Activated T-helper 2 cell treated with anti-CD3 and anti-CD28 coated beads, Interferon-gamma antibody, Interleukin-2, Interleukin-4, amounts not matched to agents 10 μg/mL and 5 μg/mL and 100 μg/mL, durations not matched to agents 14 hours and 24 hours and 36 hours (primary cell): ENCODE results near the gene TRIM72. TPM values are rescaled to one million over a fixed set of nuclear protein-coding genes. Genes with fewer than 3 reads are reported as not detected.

Experiments used
- DNase-seq: peaks from one replicate; pipeline ENCODE4 v3.0.0; 2021; ENCODE audit warnings: low spot score
- H3K27ac Mint-ChIP-seq: one replicate; pipeline ENCODE4 v1.8.0; 2021; ENCODE audit warnings: mixed read lengths
- H3K27me3 Mint-ChIP-seq: one replicate; pipeline ENCODE4 v1.8.0; 2021; ENCODE audit warnings: low read depth, mixed read lengths
- H3K36me3 Mint-ChIP-seq: one replicate; pipeline ENCODE4 v1.8.0; 2021; ENCODE audit warnings: low read depth, mixed read lengths
- H3K4me1 Mint-ChIP-seq: one replicate; pipeline ENCODE4 v1.8.0; 2021; ENCODE audit warnings: low read depth, mixed read lengths
- H3K4me3 Mint-ChIP-seq: one replicate; pipeline ENCODE4 v1.8.0; 2021; ENCODE audit warnings: low read depth, mild to moderate bottlenecking, moderate library complexity, mixed read lengths
- H3K9me3 Mint-ChIP-seq: one replicate; pipeline ENCODE4 v1.8.0; 2021; ENCODE audit warnings: mixed read lengths
- intact Hi-C: fragments of 100-400 bp; cut with micrococcal nuclease; formaldehyde crosslinking; loops from one replicate; pipeline ENCODE4 v1.15.1; 2023
- total RNA-seq: library from RNA; stranded (reverse); gene quantifications from 2 replicates; pipeline ENCODE4 v1.2.3, GENCODE V29; 2022

TRIM72 gene
- total RNA-seq, 1 donor from 2014 or later: not detected

DNA sequence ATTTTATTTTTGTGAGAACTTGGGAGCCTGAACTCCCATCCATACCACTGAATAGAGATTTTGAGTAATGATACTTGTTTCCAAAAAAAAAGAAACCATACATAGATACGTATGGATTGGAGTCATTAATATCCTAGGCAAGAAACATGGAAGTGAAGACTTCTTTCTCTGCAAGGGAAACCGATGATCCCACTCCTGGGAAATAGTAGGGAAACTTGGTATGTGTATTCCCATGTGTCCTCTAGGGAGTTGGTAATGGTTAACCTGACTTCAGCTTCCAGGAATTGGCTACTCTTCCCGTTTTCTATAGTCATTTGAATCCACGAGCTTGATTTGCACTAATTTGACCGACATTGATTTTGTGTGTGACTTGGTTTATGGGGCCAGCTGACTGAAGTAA, 28.6 kb upstream of the TRIM72 start:
- Mint-ChIP-seq H3K27me3 (no peaks in the 10 kb centered on the region), H3K9me3 (no peaks in the 10 kb centered on the region), H3K36me3 (peaks cover 97% of the 10 kb centered on the region), H3K4me1 (peaks cover 68% of the 10 kb centered on the region), H3K4me3 (peak overlapping the region; percentile 23), H3K27ac (peak overlapping the region; percentile 54)
- no peak for DNase-seq
- intact Hi-C loops: loop anchor here (10.0 kb wide), 2 partner anchors 231 to 269 kb away; partner anchors contain the start of genes ARMC5 and SETD1A

GRCh38 chr16:31186176-31186575, 27.7 kb upstream of the TRIM72 start:
- H3K36me3 Mint-ChIP-seq: peaks cover 99% of the 10 kb centered on the region
- peak overlapping the region; percentile 49 for H3K4me3 Mint-ChIP-seq
- H3K9me3 Mint-ChIP-seq: no peaks in the 10 kb centered on the region
- H3K27me3 Mint-ChIP-seq: no peaks in the 10 kb centered on the region
- H3K27ac Mint-ChIP-seq: peak overlapping the region; percentile 54
- peaks cover 73% of the 10 kb centered on the region for H3K4me1 Mint-ChIP-seq
- intact Hi-C loops: loop anchor here (10.0 kb wide), 2 partner anchors 231 to 269 kb away; partner anchors contain the start of genes ARMC5 and SETD1A
- no peak for DNase-seq

GRCh38 chr16:31186930-31187807, 26.8 kb upstream of the TRIM72 start:
- Mint-ChIP-seq H3K4me3 (no peak overlapping the region), H3K36me3 (peaks cover 99% of the 10 kb centered on the region), H3K4me1 (peaks cover 74% of the 10 kb centered on the region), H3K9me3 (no peaks in the 10 kb centered on the region), H3K27ac (peak overlapping the region; percentile 20), H3K27me3 (no peaks in the 10 kb centered on the region)
- intact Hi-C loops: loop anchor here (10.0 kb wide), 2 partner anchors 232 to 268 kb away; partner anchors contain the start of genes ARMC5 and SETD1A
- DNase-seq: no peak

GRCh38 chr16:31187808-31188189, 26.1 kb upstream of the TRIM72 start:
- peaks cover 98% of the 10 kb centered on the region for H3K36me3 Mint-ChIP-seq
- no peaks in the 10 kb centered on the region for H3K9me3 Mint-ChIP-seq
- no peak for DNase-seq
- H3K27ac Mint-ChIP-seq: no peak overlapping the region
- intact Hi-C loops: loop anchor here (10.0 kb wide), 2 partner anchors 233 to 267 kb away; partner anchors contain the start of genes ARMC5 and SETD1A
- no peaks in the 10 kb centered on the region for H3K27me3 Mint-ChIP-seq
- H3K4me3 Mint-ChIP-seq: no peak overlapping the region
- peaks cover 68% of the 10 kb centered on the region for H3K4me1 Mint-ChIP-seq

DNA sequence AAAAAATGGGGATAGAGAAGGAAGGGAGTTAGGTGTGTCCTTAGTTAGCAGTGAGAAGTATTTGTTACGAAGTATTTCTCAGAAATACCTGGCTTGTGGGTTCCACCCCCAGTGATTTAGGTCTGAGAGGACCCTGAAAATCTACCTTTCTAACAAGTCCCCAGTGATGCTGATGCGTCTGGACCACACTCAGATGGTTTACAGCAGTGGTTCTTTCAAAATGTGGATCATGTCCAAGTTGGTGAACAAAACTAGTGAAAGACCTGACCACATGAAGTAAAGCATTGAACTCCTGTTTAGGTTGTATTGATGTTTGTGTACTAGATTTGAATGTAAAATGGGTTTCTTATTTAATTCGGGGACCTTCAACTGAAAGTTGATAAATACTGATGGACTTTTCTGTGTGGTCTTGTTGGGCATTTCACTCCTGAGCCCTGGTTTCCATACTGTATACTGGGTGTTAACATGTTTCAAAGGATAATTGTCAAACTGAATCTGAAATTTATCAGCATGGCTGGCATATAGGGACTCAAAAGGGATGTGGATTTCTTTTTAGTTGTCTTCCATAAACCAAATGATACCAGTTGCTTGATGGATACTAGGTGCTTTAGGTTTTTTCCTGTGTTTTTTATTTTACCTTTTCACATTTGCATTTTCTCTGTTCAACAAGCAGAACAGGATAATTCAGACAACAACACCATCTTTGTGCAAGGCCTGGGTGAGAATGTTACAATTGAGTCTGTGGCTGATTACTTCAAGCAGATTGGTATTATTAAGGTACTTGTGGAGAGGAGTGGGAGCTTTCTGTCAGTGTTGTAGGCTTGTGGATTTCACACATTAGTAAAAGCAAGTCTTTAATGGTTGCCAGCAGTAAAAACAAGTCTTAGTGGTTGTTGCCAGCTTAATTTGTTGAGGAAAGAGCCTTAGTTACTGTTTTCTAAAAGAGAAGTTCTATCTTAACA, 25.2 kb upstream of the TRIM72 start:
- Mint-ChIP-seq H3K36me3 (peaks cover 98% of the 10 kb centered on the region), H3K9me3 (no peaks in the 10 kb centered on the region), H3K27me3 (no peaks in the 10 kb centered on the region), H3K27ac (peak overlapping the region; percentile 60), H3K4me3 (no peak overlapping the region), H3K4me1 (peaks cover 61% of the 10 kb centered on the region)
- intact Hi-C loops: loop anchor here (10.0 kb wide), 2 partner anchors 234 to 266 kb away; partner anchors contain the start of genes ARMC5 and SETD1A
- DNase-seq: no peak

GRCh38 chr16:31189412-31189778, 24.5 kb upstream of the TRIM72 start:
- Mint-ChIP-seq H3K27me3 (no peaks in the 10 kb centered on the region), H3K4me1 (peaks cover 57% of the 10 kb centered on the region), H3K27ac (peak overlapping the region; percentile 9), H3K4me3 (no peak overlapping the region), H3K36me3 (peaks cover 99% of the 10 kb centered on the region), H3K9me3 (no peaks in the 10 kb centered on the region)
- intact Hi-C loops: loop anchor here (10.0 kb wide), 2 partner anchors 235 to 265 kb away; partner anchors contain the start of genes ARMC5 and SETD1A
- no peak for DNase-seq

GRCh38 chr16:31190061-31190460, 23.9 kb upstream of the TRIM72 start:
- peaks cover 52% of the 10 kb centered on the region for H3K4me1 Mint-ChIP-seq
- no peaks in the 10 kb centered on the region for H3K9me3 Mint-ChIP-seq
- H3K4me3 Mint-ChIP-seq: no peak overlapping the region
- intact Hi-C loops: no loop called here
- peaks cover 98% of the 10 kb centered on the region for H3K36me3 Mint-ChIP-seq
- H3K27me3 Mint-ChIP-seq: no peaks in the 10 kb centered on the region
- no peak for DNase-seq
- H3K27ac Mint-ChIP-seq: peak overlapping the region; percentile 33

DNA sequence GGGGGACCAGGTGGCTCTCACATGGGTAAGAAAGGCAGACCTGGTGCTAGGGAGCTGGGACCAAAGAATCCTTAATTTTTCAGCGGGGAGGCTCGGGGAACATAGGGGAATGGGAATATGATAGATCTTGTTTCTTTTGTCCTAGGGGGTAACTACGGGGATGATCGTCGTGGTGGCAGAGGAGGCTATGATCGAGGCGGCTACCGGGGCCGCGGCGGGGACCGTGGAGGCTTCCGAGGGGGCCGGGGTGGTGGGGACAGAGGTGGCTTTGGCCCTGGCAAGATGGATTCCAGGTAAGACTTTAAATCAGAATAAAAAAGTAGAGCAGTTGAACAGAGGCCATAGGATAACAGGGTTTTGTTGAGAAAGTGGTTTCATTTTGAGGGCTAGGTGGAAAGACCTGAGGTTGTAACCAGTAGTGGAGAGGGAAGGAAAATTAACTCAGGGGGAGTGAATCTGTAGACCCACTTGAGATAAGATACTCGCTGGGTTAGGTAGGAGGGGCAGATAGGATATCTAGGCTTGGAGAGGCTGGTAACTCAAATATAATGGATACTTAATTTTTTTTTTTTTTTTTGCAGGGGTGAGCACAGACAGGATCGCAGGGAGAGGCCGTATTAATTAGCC, 23.0 kb upstream of the TRIM72 start:
- no peaks in the 10 kb centered on the region for H3K9me3 Mint-ChIP-seq
- intact Hi-C loops: no loop called here
- peak overlapping the region; percentile 61 for H3K27ac Mint-ChIP-seq
- H3K4me1 Mint-ChIP-seq: peaks cover 45% of the 10 kb centered on the region
- no peaks in the 10 kb centered on the region for H3K27me3 Mint-ChIP-seq
- DNase-seq: no peak
- no peak overlapping the region for H3K4me3 Mint-ChIP-seq
- H3K36me3 Mint-ChIP-seq: peaks cover 96% of the 10 kb centered on the region

- intact Hi-C loops: no loop called here
- Mint-ChIP-seq H3K4me1 (peaks cover 37% of the 10 kb centered on the region), H3K27me3 (no peaks in the 10 kb centered on the region), H3K36me3 (peaks cover 96% of the 10 kb centered on the region), H3K4me3 (no peak overlapping the region), H3K27ac (peak overlapping the region; percentile 29), H3K9me3 (no peaks in the 10 kb centered on the region)
- no peak for DNase-seq
Measured at GRCh38 chr16:31191697-31192428, 22.1 kb upstream of the TRIM72 start.

DNA sequence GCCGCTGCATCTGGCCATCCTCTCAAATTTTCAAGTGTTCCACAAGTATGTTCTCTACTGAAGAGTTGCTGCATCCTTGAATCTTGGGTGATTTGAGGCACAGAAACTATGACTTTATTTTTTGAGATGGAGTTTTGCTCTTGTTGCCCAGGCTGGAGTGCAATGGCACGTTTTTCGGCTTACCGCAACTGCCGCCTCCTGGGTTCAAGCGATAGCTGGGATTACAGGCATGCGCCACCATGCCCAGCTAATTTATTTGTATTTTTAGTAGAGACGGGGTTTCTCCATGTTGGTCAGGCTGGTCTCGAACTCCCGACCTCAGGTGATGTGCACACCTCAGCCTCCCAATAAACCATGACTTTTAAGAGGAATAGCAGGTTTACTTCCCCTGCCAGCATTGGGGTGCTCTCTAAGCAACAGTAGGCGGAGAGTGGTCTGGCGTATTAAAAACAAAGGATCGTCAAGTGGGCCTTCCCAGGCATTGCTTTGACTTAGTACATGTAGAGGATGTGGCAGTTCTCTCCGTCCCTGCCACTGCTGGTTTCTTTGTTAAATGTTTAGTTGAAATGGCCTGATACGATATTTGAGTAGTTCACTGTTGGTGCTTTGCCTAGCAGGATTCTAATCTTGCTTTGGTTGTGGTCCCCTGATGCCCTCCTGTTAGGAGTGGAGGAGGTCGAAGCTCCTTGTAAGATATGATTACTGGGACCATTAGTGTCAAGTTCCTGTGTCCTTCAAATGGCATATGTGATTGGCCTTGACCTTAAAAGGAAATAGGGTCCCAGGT, 20.9 kb upstream of the TRIM72 start:
- Mint-ChIP-seq H3K27ac (peak overlapping the region; percentile 64), H3K27me3 (no peaks in the 10 kb centered on the region), H3K9me3 (no peaks in the 10 kb centered on the region), H3K4me1 (peaks cover 32% of the 10 kb centered on the region), H3K36me3 (peaks cover 88% of the 10 kb centered on the region), H3K4me3 (no peak overlapping the region)
- intact Hi-C loops: no loop called here
- no peak for DNase-seq

- H3K4me3 Mint-ChIP-seq: no peak overlapping the region
- DNase-seq: no peak
- H3K27ac Mint-ChIP-seq: no peak overlapping the region
- intact Hi-C loops: no loop called here
- no peaks in the 10 kb centered on the region for H3K27me3 Mint-ChIP-seq
- H3K36me3 Mint-ChIP-seq: peaks cover 88% of the 10 kb centered on the region
- H3K4me1 Mint-ChIP-seq: peaks cover 32% of the 10 kb centered on the region
- no peaks in the 10 kb centered on the region for H3K9me3 Mint-ChIP-seq
Measured at GRCh38 chr16:31193874-31194273, 20.0 kb upstream of the TRIM72 start.
